ENCODE data around the gene C4orf50. TPM values are rescaled to one million over a fixed set of nuclear protein-coding genes. Genes with fewer than 3 reads are reported as not detected.

C4orf50 gene
- polyA plus RNA-seq, 1 donor from 2014 or later = 1.6 TPM

GRCh38 chr4:5967783-5968182 lies 50.4 kb downstream of the C4orf50 start:
- H3K9ac ChIP-seq (ENCODE audit: low read length) = no peak overlapping the region
- H3K27ac ChIP-seq (ENCODE audit: low read length) = no peak overlapping the region
- no peaks in the 10 kb centered on the region for H3K9me2 ChIP-seq (ENCODE audit: insufficient read depth, low read length)
- no peaks in the 10 kb centered on the region for H3K27me3 ChIP-seq (ENCODE audit: insufficient read depth, low read depth, low read length)
- H3F3A ChIP-seq (ENCODE audit: insufficient read depth, low read length, poor library complexity, severe bottlenecking) = no peaks in the 10 kb centered on the region
- no peaks in the 10 kb centered on the region for H3K36me3 ChIP-seq (ENCODE audit: insufficient read depth, low read length)
- H3K4me2 ChIP-seq (ENCODE audit: low read length) = no peak overlapping the region
- no peak overlapping the region for H2AFZ ChIP-seq (ENCODE audit: low read depth, low read length)
- no peak overlapping the region for H3K4me3 ChIP-seq (ENCODE audit: low read length)
- H3K9me3 ChIP-seq (ENCODE audit: low read length) = no peaks in the 10 kb centered on the region
- no peaks in the 10 kb centered on the region for H3K79me2 ChIP-seq (replicated peaks; ENCODE audit: insufficient read depth, low read length)
- H4K20me1 ChIP-seq (ENCODE audit: insufficient read depth) = no peaks in the 10 kb centered on the region
- TF ChIP-seq TAF1 (IDR thresholded peaks at IDR 0.05; ENCODE audit: low read depth) (no peak), RAD21 (conservative IDR thresholded peaks at IDR 0.05) (no peak), REST (IDR thresholded peaks at IDR 0.05; ENCODE audit: borderline replicate concordance) (no peak), EZH2 (IDR thresholded peaks at IDR 0.05; ENCODE audit: borderline replicate concordance, insufficient read depth, low read length, poor library complexity, severe bottlenecking) (no peak), MXI1 (conservative IDR thresholded peaks at IDR 0.05; ENCODE audit: poor library complexity, severe bottlenecking) (no peak), EP300 (conservative IDR thresholded peaks at IDR 0.05; ENCODE audit: poor library complexity, severe bottlenecking) (no peak), SMC3 (conservative IDR thresholded peaks at IDR 0.05; ENCODE audit: poor library complexity) (no peak), POLR2AphosphoS5 (IDR thresholded peaks at IDR 0.05) (no peak)
- TF ChIP-seq, protein P1, sequence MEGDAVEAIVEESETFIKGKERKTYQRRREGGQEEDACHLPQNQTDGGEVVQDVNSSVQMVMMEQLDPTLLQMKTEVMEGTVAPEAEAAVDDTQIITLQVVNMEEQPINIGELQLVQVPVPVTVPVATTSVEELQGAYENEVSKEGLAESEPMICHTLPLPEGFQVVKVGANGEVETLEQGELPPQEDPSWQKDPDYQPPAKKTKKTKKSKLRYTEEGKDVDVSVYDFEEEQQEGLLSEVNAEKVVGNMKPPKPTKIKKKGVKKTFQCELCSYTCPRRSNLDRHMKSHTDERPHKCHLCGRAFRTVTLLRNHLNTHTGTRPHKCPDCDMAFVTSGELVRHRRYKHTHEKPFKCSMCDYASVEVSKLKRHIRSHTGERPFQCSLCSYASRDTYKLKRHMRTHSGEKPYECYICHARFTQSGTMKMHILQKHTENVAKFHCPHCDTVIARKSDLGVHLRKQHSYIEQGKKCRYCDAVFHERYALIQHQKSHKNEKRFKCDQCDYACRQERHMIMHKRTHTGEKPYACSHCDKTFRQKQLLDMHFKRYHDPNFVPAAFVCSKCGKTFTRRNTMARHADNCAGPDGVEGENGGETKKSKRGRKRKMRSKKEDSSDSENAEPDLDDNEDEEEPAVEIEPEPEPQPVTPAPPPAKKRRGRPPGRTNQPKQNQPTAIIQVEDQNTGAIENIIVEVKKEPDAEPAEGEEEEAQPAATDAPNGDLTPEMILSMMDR (IDR thresholded peaks at IDR 0.05; ENCODE audit: poor library complexity, severe bottlenecking) = no peak

DNA sequence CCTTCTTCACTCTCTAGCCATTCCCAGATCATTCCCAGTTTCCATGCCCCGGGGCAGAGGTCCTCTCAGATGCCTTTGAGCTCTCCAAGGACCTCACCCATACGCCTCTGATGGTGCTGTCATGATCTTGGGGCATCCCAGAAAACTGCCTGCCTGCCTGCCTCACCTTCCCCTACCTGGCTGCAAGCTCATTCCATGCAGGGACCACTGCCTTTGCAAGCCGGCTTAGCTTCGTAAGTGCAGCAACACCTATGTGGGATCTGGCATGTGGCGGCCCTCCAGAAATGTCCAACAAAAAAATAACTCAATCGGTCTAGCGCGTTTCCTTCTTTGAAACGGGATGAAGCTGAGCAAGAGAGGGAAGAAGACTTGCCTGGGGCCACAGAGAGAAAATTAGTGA lies 53.0 kb downstream of the C4orf50 start:
- Histone ChIP-seq H3K9me2 (ENCODE audit: insufficient read depth, low read length) (no peaks in the 10 kb centered on the region), H3F3A (ENCODE audit: insufficient read depth, low read length, poor library complexity, severe bottlenecking) (no peaks in the 10 kb centered on the region), H3K9ac (ENCODE audit: low read length) (no peak overlapping the region), H3K27me3 (ENCODE audit: insufficient read depth, low read depth, low read length) (no peaks in the 10 kb centered on the region), H3K4me2 (ENCODE audit: low read length) (no peak overlapping the region), H4K20me1 (ENCODE audit: insufficient read depth) (no peaks in the 10 kb centered on the region), H3K4me3 (ENCODE audit: low read length) (no peak overlapping the region), H3K9me3 (ENCODE audit: low read length) (no peaks in the 10 kb centered on the region), H2AFZ (ENCODE audit: low read depth, low read length) (no peak overlapping the region), H3K79me2 (replicated peaks; ENCODE audit: insufficient read depth, low read length) (no peaks in the 10 kb centered on the region), H3K27ac (ENCODE audit: low read length) (no peak overlapping the region), H3K36me3 (ENCODE audit: insufficient read depth, low read length) (no peaks in the 10 kb centered on the region)
- TF ChIP-seq TAF1 (IDR thresholded peaks at IDR 0.05; ENCODE audit: low read depth) (no peak), RAD21 (conservative IDR thresholded peaks at IDR 0.05) (no peak), EZH2 (IDR thresholded peaks at IDR 0.05; ENCODE audit: borderline replicate concordance, insufficient read depth, low read length, poor library complexity, severe bottlenecking) (no peak), POLR2AphosphoS5 (IDR thresholded peaks at IDR 0.05) (no peak), SMC3 (conservative IDR thresholded peaks at IDR 0.05; ENCODE audit: poor library complexity) (no peak), MXI1 (conservative IDR thresholded peaks at IDR 0.05; ENCODE audit: poor library complexity, severe bottlenecking) (no peak)
- TF ChIP-seq, protein P1 (IDR thresholded peaks at IDR 0.05; ENCODE audit: poor library complexity, severe bottlenecking) = no peak
